K562 (cell line): ENCODE measurements around the gene CEP85L.

Source experiments
- CEBPB ChIP-seq: fragments of 450-650 bp; IDR thresholded peaks from 2 replicates; pipeline ENCODE4 v1.6.1; 2016; ENCODE audit warnings: missing genetic modification characterization, missing compliant biosample characterization
- FOXA1 ChIP-seq: fragments of 450-650 bp; IDR thresholded peaks from 2 replicates; pipeline ENCODE4 v1.6.1; 2016; ENCODE audit warnings: mild to moderate bottlenecking, borderline replicate concordance
- GABPB2 ChIP-seq: fragments of 250-450 bp; sonication (Bioruptor Pico); conservative IDR thresholded peaks from 2 replicates; pipeline ENCODE4 v1.5.1; 2021; ENCODE audit warnings: mild to moderate bottlenecking
- RNF2 ChIP-seq: sonication (generic); IDR thresholded peaks from 2 replicates; pipeline ENCODE4 v1.6.1; 2016
- TAF7 ChIP-seq: fragments of 450-650 bp; IDR thresholded peaks from 2 replicates; pipeline ENCODE4 v1.6.1; 2016; ENCODE audit warnings: missing genetic modification characterization, missing compliant biosample characterization
- ZNF174 ChIP-seq: fragments of 250-450 bp; sonication (Bioruptor Pico); IDR thresholded peaks from 2 replicates; pipeline ENCODE4 v1.4.0; 2020; ENCODE audit warnings: mild to moderate bottlenecking
- ZNF274 ChIP-seq: IDR thresholded peaks from 2 replicates; pipeline ENCODE4 v1.6.1; 2011; ENCODE audit warnings: low read depth, mild to moderate bottlenecking, low read length, moderate library complexity, borderline replicate concordance

DNA sequence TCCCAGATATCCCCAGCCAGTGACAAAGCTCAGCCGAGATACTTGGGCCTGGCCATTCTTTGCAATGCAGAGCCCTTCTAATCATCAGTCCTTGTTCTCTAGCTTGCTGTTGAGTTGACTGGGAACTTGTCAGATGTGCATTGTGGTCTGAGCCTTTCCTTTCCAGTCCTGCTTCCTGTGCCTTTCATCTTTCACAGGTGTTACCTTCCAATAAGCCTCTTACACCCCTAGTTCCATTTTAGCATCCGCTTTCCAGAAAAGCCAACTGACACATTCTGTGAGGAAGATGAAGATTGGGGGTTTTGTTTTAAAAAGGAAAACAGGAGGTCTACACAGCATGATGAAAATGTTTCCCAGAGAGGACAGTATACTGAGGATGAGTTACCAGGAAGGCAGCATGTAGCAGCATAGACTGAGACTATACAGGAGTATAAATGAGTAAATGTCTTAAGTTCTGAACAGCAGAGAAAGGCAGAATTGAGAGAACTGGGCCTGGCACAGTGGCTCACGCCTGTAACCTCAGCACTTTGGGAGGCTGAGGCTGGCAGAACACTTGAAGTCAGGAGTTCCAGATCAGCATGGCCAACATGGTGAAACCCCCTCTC is 5.6 kb upstream of the CEP85L start:
- TF ChIP-seq ZNF174 (CRISPR knock-in tag) (no peak), GABPB2 (no peak), ZNF274 (no peak), CEBPB (tag) (no peak), RNF2 (no peak), FOXA1 (no peak), TAF7 (tag) (no peak)
